ENCODE data around the gene OTC. TPM values are rescaled to one million over a fixed set of nuclear protein-coding genes. Genes with fewer than 3 reads are reported as not detected.

The OTC gene
- polyA plus RNA-seq, 5 donors: 0.10 to 0.30 (median 0.20) TPM; not detected in 1

DNA sequence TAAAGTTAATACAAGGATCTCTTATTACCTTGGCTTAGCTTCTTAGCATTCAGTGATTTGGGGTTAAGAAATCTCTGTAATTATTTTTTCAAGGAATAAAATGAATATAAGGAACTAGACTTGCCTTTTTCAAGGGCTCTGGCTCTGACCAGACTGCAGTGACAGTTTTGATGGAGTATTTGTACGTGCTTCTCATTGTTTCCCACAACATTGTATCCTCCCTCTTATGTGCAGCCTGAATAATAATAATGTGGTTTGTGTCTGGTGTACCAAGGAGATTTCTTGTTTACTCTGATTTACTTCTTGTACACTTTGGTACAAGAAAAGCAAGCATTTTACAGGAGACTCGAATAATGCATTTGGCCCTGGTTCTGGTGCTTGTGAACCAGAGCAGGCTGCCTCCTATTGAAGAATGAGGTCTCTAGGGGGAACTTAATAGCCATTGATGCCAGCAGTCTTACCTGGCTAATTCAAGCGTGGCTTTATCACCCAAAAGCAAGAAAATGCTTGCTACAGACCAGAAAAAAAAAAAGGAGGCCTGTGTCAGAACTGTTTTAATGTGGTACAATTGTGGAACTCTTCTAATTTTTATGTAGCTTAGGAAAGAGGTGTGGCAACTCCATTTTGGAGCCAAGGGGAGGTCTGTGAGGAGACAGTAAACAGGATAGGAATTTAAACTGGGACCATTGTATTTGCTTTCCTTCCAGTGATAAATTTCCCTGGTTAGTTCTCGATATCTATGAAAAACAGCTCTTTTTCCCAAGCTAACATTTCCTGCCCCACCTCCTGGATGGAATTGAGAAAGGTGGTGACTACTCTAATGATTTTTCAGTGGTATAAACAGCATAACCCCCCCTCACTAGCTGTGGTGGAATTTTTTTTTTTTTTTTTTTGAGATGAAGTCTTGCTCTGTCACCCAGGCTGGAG, 5.6 kb downstream of the OTC start:
- no peak for DNase-seq

DNA sequence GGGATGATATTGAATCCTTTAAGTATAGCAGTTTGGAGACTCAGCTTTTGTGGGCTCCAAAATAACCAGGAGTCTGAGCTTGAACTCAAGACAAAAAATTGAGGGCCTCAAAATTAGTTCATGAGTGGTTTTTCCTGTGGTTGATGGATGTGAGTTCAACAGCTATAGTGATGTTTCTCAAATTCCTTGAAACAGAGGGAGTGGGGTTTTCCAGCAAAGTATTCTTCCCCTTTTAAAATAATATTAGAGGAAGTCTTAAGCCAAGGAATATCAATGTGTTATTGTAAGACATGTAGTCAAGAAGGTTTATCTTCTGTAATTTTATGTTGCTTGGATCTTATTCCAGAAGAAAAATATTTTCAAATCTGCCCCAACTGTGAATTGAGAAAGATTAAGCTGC, 10.6 kb downstream of the OTC start:
- no peak for DNase-seq

DNA sequence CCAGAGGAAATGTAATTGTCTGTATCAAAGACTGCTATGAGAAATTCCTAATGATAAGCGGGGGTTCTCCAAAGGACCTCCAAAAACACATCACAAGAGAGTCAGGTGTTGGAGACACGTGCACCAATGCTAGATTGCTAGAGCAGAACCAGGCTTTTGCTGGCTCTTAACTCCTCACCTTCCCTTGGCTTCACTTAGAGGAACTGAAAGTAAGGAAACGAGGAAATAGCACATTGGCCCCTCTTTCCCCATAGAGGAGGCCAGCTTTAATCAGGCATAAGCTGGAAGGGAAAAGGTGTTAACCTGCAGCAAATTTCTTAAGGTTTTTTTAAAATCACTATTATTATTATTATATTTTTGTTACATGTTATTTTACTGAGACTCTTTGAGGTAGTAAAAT, 13.6 kb downstream of the OTC start:
- DNase-seq: no peak

DNA sequence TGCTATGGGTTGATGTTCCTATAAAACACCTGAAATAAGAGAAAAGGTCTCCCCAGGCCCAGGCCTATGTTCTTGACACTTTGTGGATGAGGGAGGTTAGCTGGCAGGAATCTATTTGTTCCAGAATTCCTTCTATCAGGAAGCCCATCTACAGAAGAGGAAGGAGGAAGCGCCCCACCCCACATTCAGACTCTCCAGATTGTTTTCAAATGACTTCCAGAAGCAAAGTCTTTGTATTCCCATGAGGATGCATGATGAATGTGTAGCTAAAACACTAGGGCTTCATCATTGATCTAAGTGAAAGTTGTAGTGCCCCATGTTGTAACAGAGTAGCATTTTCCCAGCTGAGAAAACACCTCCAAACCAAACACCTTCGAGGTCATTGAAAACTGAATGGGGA, 16.4 kb downstream of the OTC start:
- DNase-seq: no peak

DNA sequence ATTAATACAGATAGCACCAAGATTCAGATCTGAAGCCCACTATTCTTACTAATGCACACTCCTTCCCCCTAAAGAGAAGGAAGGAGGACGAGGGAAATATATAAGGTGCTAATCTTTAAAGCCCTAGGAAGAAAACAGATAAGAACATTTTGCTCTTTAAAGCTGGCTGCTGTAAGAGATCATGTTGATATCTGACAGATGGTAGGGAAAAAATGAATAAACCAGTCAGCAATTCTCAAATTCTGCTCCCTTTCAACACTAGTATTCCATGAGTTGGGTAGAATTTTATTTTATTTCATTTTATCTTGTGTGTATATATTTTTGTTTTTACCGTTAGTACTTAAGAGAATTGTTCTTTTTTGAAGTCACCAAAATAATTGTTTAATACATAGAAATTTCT, 19.2 kb downstream of the OTC start:
- DNase-seq: no peak

DNA sequence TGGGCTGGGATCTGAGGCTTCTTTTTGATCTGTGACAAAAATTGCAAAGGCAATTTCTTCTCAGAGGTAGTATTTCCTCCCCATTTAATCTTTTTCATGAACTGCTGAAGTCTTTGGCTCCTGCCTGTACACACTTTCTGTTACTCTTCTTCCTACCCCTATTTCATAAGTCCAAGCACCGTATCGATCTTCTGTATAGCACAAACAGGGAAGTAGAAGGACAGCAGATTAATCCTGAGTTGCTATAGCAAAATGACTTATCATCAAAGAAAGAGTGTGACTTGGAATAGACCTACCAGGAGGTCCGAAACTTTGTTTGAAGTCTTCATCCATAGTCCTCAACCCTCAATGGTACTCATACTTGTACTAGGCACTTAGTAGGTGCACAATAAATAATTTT, 22.0 kb downstream of the OTC start:
- DNase-seq: no peak

DNA sequence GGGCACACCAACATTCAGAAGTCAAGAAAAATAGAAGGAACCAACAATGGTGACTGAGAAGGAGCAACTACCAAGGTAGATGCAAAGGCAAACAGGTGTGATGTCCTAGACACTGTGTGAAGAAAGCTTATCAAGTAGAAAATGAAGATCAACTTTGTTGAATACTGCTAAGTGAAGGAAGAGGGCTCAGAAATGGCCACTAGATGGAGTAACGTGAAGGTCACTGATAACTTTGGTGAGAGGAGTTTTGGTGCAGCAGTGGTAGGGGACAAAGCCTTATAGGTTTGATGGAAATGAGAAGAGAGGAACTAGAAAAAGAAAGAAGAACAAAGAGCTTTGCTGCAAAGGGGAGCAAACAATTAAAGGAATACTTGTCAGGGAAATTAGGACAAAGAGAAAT, 23.5 kb downstream of the OTC start:
- no peak for DNase-seq

DNA sequence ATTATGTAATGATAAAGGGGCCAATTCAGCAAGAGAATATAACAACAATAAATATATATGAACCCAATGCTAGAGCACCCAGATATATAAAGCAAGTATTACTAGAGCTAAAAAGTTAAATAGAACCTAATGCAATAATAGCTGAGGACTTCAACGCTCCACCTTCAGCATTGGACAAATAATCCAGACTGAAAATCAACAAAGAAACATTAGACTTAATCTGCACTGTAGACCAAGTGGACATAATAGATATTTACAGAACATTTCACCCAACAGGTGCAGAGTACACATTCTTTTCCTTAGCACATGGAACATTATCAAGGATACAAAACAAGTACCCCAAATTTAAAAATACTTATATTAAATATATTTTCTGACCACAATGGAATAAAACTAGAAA, 24.3 kb downstream of the OTC start:
- no peak for DNase-seq

DNA sequence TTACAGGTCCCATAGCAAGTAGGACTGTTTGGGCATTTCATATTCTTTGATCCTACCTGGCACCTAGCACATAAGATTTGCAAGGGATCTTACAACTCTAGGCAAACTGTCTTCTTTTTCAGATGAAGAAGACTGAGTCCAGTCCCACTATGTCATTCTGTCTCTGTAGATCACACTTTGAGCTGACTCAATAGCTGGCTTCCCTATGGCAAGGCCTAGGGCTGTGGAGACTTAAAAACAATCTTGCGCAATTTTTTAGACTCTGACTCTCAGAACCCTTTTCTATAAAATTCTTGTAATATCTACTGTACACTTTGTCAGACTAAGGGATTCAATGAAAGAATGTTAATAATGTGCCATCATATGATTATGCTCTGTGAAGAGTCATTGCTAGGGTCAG, 26.7 kb downstream of the OTC start:
- no peak for DNase-seq

DNA sequence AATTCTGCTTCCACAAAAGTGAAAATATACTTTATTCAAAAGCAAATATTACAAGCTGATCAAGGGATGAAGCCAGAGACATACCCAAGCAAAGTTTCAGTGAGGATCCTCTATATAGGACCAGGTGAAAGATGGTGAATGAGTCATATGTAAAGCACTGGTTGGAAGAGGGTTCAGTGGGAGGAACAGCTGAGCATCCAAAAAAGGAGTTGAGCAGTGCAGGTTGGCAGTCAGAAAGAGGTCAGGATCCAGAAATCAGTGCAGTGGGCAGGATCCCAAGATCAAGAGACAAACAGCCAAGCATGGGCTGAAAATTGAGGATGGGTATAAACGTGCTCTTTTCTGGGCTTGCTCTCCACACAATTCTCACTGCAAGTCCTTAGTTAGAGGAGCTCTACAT, 30.3 kb downstream of the OTC start:
- DNase-seq: no peak

DNA sequence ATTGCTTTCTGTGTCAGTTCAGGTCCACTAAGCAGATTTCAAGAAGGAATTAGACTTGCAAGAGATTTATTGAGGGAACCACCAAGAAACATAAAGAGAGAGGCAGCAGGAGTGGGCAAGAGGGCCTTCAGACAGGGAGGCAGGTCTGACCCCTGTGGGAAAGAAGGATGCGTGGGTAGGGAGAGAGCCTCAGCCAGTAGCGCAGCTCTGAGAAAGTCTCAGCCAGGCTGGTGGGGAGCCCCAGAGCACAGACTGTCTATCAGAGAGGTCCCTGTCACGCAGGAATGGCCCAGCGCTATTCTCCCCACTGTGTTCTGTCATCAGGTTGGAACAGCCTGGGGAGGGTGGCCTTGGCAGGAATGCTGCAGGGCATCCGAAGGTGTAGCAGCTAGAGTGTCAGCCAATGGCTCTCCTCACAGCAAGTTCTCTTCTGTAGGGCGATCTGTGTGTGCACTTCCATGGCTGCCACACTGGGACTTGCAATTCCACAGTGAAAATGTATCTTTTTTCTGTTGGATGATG, 48.0 kb downstream of the OTC start:
- no peak for DNase-seq

DNA sequence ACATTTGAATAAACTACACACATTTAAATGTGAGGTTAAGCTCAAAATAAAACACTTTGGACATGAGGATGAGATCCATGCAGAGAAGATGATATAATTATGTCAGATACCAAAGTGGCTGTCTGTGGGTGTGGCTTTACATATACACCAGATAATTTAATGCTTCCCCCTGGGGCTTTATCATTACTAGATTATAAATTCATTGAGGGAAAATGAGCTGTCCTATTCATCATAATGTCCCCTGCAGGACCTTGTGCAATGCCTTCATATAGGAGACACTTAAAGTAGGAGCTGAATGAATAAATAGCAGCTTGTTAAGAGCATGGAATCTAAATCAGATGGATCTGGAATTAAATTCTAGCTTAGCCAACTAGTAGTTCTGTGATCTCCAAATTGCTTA, 49.7 kb downstream of the OTC start:
- DNase-seq: no peak

DNA sequence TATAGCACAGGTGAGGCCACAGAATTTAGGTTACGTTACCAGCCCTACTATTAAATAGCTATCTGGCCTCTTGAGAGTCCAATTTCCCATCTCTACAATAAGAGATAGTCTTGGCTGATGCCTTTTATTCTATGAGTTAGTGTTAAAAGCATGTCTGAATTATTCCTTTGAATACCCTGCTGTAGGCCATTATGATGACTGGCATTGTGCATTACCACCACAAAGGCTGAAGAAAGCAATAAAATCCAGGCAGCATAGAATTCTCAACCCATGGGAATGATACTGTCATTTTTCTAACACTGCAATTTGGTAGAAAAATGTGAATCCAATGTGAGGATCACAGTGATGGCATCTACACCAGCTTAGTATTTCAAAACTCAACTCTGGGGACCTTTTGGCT, 51.4 kb downstream of the OTC start:
- no peak for DNase-seq

DNA sequence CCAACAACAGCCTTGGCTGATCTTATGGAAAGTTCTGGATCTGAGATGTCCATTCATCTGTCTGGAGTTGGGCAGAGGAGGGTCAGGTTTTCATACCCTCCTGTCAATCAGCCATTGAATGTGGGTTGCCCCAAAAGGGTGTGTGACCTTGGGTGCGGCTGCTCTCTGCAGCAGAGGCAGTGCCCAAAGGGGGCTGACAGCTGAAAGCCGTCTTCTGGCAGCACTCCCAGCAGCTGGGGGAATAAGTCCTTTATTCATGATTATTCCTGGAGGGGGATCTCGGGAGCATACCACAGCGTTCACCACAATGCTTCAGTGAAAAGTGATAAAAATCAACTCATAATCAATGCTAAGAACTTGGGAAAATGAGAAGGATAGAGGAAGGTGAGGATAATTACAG, 54.7 kb downstream of the OTC start:
- DNase-seq: no peak

DNA sequence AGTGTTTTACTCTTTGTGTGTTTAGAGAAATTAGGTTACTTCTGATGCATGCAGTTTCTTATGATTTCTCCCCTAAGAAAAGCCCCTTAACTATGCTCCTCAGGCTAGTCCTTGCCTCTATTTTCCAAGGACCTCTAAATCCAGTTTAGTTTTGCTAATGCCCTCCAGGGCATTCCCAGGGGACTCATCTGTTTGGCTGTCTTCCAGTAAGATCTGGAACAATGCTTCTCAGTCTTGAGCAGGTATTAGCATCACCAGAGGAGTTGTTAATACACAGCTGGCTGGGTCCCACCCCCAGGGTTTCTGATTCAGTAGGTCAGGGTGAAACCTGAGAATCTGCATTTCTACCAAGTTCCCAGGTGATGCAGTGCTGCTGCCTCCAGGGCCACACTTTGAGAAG, 56.9 kb downstream of the OTC start:
- no peak for DNase-seq

DNA sequence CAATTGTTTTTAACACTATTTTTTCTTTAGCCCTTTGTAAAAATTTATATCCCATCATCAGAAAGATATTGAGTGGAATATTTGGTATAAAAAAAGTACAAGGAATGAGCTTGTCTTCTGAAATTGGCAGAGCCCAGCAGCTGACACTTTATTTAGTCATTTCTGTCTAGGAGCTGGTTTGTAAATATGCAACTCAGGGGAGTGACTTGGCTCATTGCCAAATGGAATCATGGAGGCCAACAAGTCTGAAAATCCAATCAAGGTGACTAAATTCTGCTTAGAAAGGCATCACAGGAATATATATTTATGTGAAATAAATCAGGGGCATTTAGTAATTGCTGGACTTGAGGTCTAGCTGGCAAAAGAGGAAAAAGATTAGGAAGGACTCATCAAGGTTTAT, 74.4 kb downstream of the OTC start:
- DNase-seq: no peak

DNA sequence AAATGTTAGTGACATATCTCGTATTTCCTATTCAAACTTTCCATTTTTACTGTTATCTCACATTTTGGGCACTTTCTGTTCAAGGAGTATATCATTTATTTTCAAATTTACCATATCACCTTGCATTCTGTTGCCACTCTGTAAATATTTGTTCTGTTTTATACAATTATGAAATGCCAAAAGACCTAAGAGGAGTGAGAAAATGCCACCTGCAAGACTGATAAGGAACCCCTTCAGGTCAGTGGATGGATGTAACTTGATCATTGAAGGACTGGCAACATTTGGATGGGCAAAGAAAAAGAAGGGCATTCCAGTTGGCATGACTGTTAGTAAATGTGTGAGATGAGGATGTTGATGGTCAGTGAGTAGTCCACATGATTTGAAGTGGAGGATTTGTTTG, 79.1 kb downstream of the OTC start:
- no peak for DNase-seq

DNA sequence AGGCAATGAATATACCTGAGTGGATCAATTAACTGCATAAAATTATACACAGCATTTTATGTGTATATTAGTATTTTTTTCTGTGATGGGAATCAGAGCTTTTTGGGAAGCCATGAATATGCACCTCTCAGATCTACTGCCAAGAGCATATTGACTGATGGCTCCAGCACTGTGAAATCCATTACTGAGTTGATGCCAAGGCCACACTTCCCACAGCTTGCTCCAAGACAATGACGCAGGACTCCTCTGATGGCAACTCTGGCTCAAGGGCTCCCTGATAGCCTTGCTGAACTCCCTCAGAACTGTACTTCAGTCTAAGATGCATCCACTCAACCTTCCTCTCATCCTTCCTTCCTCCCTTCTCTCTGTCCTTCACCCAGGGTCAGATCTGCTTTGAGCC, 82.7 kb downstream of the OTC start:
- DNase-seq: no peak

DNA sequence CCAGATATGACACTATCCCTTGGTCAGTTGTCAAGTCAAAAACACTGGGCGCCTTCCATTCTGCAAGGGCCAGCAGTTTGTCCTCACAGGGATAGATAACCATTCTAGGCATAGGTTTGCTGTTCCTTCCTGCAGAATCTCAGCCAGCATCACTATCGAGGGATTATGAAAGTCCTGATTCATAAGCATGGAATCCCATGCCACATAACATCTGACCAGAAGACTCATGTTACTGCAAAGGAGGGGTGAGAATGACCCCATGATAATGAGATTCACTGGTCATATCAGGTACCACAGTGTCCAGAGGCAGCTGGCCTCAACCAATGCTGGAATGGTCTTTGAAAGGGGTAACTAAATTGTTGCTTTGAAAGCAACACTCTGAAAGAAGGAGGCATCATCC, 84.7 kb downstream of the OTC start:
- no peak for DNase-seq

DNA sequence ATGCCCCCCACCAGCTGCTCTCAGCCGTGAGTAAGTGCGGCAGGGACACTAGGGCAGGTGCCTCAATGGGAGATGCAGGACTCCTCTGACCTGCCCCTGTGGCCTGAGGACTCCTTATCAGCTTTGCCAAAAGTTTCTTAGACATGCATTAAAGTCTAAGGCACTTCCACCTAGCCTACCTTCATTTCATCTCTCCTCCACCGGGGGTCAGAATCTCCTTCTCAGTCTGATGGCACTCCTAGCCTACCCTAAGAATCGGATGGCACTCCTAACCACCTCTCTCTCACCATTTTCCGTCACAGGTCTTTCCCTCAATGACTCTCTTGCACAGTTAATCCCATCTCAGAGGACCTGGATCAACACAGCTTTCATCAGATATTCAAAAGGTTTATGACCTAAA, 85.9 kb downstream of the OTC start:
- DNase-seq: no peak

DNA sequence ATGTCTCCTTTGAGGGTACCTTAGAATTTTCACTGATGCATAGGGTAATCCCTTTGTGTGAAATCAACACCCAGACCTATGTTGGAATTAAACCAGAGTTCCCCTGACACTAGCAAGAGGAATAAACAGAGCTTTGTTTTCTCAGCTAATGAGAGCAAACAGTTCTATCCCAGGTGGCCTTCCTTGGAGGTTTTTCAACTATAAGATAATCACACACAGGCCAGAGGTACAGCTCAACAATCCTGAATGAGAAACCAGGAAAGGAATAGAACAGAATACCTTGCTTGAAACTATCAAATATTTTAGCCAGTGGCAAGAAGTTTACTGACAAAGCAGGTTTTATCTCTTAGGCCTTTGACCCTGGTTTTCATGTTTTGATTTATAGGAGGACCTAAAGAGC, 100.2 kb downstream of the OTC start:
- DNase-seq: no peak

DNA sequence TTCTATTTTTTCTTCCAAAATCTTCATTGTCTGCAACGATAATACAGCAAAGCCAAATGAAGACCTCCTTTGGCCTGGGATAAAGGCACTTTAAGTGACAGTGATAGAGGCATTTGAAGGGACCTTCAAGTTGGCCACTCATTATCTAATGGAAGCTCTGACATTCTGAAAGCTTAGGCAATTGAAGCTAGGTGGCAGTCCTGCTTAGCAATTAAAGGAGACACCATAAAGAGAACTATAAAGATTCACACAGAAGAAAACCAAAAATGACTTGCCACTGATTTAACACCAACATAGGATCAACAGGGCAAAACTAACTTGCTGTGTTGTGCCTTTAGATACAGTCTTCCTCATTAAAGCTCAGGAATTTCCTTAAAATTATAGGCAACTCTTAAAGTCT, 105.7 kb downstream of the OTC start:
- no peak for DNase-seq

DNA sequence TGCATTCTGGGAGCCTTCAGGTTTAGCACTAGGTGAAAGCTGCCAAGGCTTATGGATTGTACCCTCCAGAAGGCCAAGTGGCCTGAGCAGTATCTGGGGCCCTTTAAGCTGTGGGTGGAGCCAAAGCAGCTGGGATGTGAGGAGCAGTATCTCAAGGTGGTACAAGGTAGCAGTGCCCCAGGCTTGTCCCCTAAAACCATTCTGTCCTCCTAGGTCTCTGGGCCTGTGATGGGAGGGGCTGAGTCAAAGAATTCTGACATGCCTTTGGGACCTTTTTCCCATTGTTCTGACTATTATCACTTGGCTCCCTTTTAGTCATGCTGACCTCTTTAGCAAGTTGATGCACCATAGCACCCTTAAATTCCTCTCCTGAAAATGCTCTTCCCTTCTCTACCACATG, 109.9 kb downstream of the OTC start:
- DNase-seq: no peak

DNA sequence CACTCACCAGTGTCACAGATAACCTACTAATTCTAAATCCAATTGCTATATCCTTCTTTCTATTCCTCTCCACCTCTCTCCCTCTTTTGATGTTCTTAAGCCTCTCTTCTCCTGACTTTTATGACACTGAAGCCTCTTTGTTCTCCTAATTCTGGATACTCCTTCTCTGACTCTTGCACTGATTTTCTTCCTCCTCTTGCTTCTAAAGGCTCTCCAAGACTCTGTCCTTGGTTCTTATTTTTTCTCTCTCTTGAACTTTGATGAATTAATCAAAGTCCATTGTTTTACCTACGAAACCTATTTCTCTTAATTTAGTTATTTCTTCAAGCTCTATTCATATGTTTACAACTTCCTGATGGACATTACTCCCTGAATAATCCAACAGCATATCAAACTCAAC, 113.3 kb downstream of the OTC start:
- no peak for DNase-seq

Measured in right lung (tissue), 5 donors.